HepG2 (cell line): Measurements from ENCODE around the gene NPW. TPM values are rescaled to one million over a fixed set of nuclear protein-coding genes. Genes with fewer than 3 reads are reported as not detected.

Source experiments
- BATF2 ChIP-seq: sonication (generic); formaldehyde crosslinking; IDR thresholded peaks from 2 replicates; pipeline ENCODE4 v1.8.0; 2022; ENCODE audit warnings: mild to moderate bottlenecking, missing genetic modification reagents, moderate library complexity
- GTF2F1 ChIP-seq: fragments of 150-350 bp; IDR thresholded peaks from 2 replicates; pipeline ENCODE4 v1.6.1; 2014; ENCODE audit warnings: low read length
- KDM2A ChIP-seq: sonication (generic); formaldehyde crosslinking; IDR thresholded peaks from 2 replicates; pipeline ENCODE4 v1.4.0; 2020; ENCODE audit warnings: low read depth, missing genetic modification reagents, borderline replicate concordance
- NR3C1 ChIP-seq: sonication (generic); formaldehyde crosslinking; IDR thresholded peaks from 2 replicates; pipeline ENCODE4 v1.4.0; 2020; ENCODE audit warnings: missing genetic modification reagents
- RBAK ChIP-seq: sonication (generic); formaldehyde crosslinking; IDR thresholded peaks from 2 replicates; pipeline ENCODE4 v1.5.1; 2020; ENCODE audit warnings: mild to moderate bottlenecking, missing genetic modification reagents
- RFXANK ChIP-seq: IDR thresholded peaks from 2 replicates; pipeline ENCODE4 v1.6.1; 2016
- SRF ChIP-seq: IDR thresholded peaks from 2 replicates; pipeline ENCODE4 v1.6.1; 2011; ENCODE audit warnings: mild to moderate bottlenecking, low read depth, low read length, moderate library complexity
- TBP ChIP-seq: sonication (generic); formaldehyde crosslinking; IDR thresholded peaks from 2 replicates; pipeline ENCODE4 v1.5.0; 2020; ENCODE audit warnings: missing genetic modification reagents
- ZNF180 ChIP-seq: sonication (generic); formaldehyde crosslinking; IDR thresholded peaks from 2 replicates; pipeline ENCODE4 v1.4.0; 2020; ENCODE audit warnings: low read depth, missing genetic modification reagents, borderline replicate concordance
- ZNF569 ChIP-seq: sonication (generic); formaldehyde crosslinking; IDR thresholded peaks from 2 replicates; pipeline ENCODE4 v1.5.0; 2020; ENCODE audit warnings: mild to moderate bottlenecking, missing genetic modification reagents, moderate library complexity, borderline replicate concordance
- ZNF770 ChIP-seq: sonication (generic); formaldehyde crosslinking; IDR thresholded peaks from 2 replicates; pipeline ENCODE4 v1.5.0; 2020; ENCODE audit warnings: mild to moderate bottlenecking, missing genetic modification reagents
- ZSCAN30 ChIP-seq: sonication (generic); formaldehyde crosslinking; IDR thresholded peaks from 2 replicates; pipeline ENCODE4 v1.5.0; 2020; ENCODE audit warnings: mild to moderate bottlenecking, missing genetic modification reagents
- polyA plus RNA-seq, 8 experiments: library from polyadenylated mRNA; depleted of rRNA in 3 of 8; stranded (reverse) in 7 of 8; unstranded in 1 of 8; fragments of >200 nt; fragmentation: Illumina TruSeq in 4 of 8; extraction: Trizol in 4 of 8; gene quantifications; 2 replicates each; pipeline versions ENCODE4 v1.2.1 to v1.2.3, GENCODE V29; 2011 to 2016; ENCODE audit warnings: low read depth in 4 of 8, missing spikeins in 1 of 8, mixed read lengths in 1 of 8; ENCODE audit not compliant: insufficient read depth in 1 of 8
- total RNA-seq, 5 experiments: library from RNA; depleted of rRNA; stranded (reverse); fragments of >200 nt; fragmentation: Illumina TruSeq; extraction: Trizol; gene quantifications; 2 replicates each; pipeline ENCODE4 v1.2.3, GENCODE V29; 2016; ENCODE audit warnings: low read depth in 1 of 5
- TF ChIP-seq, protein P1 (sequence below): sonication (generic); formaldehyde crosslinking; IDR thresholded peaks from 2 replicates; pipeline ENCODE4 v1.4.0; 2020; ENCODE audit warnings: missing genetic modification reagents
- TF ChIP-seq, protein P2 (sequence below): sonication (generic); formaldehyde crosslinking; IDR thresholded peaks from 2 replicates; pipeline ENCODE4 v1.4.0; 2020; ENCODE audit warnings: mild to moderate bottlenecking, missing genetic modification reagents
- TF ChIP-seq, protein P3 (sequence below): sonication (generic); formaldehyde crosslinking; IDR thresholded peaks from 2 replicates; pipeline ENCODE4 v1.8.1; 2023; ENCODE audit warnings: mild to moderate bottlenecking, inconsistent platforms, moderate library complexity, missing genetic modification reagents, borderline replicate concordance
- TF ChIP-seq, protein P4 (sequence below): sonication (generic); formaldehyde crosslinking; conservative IDR thresholded peaks from 2 replicates; pipeline ENCODE4 v1.4.0; 2020; ENCODE audit warnings: missing genetic modification reagents

NPW gene
- total and polyA plus RNA-seq, 2 of the 13 experiments (the other 11 are each of a cell fraction or from before 2014, with no cell fraction given): 0.24 to 0.97 TPM

- TF ChIP-seq, protein P1, sequence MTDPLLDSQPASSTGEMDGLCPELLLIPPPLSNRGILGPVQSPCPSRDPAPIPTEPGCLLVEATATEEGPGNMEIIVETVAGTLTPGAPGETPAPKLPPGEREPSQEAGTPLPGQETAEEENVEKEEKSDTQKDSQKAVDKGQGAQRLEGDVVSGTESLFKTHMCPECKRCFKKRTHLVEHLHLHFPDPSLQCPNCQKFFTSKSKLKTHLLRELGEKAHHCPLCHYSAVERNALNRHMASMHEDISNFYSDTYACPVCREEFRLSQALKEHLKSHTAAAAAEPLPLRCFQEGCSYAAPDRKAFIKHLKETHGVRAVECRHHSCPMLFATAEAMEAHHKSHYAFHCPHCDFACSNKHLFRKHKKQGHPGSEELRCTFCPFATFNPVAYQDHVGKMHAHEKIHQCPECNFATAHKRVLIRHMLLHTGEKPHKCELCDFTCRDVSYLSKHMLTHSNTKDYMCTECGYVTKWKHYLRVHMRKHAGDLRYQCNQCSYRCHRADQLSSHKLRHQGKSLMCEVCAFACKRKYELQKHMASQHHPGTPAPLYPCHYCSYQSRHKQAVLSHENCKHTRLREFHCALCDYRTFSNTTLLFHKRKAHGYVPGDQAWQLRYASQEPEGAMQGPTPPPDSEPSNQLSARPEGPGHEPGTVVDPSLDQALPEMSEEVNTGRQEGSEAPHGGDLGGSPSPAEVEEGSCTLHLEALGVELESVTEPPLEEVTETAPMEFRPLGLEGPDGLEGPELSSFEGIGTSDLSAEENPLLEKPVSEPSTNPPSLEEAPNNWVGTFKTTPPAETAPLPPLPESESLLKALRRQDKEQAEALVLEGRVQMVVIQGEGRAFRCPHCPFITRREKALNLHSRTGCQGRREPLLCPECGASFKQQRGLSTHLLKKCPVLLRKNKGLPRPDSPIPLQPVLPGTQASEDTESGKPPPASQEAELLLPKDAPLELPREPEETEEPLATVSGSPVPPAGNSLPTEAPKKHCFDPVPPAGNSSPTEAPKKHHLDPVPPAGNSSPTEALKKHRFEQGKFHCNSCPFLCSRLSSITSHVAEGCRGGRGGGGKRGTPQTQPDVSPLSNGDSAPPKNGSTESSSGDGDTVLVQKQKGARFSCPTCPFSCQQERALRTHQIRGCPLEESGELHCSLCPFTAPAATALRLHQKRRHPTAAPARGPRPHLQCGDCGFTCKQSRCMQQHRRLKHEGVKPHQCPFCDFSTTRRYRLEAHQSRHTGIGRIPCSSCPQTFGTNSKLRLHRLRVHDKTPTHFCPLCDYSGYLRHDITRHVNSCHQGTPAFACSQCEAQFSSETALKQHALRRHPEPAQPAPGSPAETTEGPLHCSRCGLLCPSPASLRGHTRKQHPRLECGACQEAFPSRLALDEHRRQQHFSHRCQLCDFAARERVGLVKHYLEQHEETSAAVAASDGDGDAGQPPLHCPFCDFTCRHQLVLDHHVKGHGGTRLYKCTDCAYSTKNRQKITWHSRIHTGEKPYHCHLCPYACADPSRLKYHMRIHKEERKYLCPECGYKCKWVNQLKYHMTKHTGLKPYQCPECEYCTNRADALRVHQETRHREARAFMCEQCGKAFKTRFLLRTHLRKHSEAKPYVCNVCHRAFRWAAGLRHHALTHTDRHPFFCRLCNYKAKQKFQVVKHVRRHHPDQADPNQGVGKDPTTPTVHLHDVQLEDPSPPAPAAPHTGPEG (CRISPR knock-in tag): no peak
- TF ChIP-seq TBP (CRISPR knock-in tag) (no peak), GTF2F1 (no peak), ZNF569 (CRISPR knock-in tag) (no peak), ZSCAN30 (CRISPR knock-in tag) (no peak), RBAK (CRISPR knock-in tag) (no peak), BATF2 (no peak), RFXANK (CRISPR knock-in tag) (no peak), SRF (no peak), ZNF770 (peak; percentile 66; the same call in 1 of the 2 replicates), KDM2A (CRISPR knock-in tag) (0 out of 2 replicates have a peak, but pooled peaks have one; percentile 18), ZNF180 (CRISPR knock-in tag) (no peak), NR3C1 (CRISPR knock-in tag) (no peak)
- TF ChIP-seq, protein P2, sequence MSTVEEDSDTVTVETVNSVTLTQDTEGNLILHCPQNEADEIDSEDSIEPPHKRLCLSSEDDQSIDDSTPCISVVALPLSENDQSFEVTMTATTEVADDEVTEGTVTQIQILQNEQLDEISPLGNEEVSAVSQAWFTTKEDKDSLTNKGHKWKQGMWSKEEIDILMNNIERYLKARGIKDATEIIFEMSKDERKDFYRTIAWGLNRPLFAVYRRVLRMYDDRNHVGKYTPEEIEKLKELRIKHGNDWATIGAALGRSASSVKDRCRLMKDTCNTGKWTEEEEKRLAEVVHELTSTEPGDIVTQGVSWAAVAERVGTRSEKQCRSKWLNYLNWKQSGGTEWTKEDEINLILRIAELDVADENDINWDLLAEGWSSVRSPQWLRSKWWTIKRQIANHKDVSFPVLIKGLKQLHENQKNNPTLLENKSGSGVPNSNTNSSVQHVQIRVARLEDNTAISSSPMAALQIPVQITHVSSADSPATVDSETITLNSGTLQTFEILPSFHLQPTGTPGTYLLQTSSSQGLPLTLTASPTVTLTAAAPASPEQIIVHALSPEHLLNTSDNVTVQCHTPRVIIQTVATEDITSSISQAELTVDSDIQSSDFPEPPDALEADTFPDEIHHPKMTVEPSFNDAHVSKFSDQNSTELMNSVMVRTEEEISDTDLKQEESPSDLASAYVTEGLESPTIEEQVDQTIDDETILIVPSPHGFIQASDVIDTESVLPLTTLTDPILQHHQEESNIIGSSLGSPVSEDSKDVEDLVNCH: no peak
- TF ChIP-seq, protein P3, sequence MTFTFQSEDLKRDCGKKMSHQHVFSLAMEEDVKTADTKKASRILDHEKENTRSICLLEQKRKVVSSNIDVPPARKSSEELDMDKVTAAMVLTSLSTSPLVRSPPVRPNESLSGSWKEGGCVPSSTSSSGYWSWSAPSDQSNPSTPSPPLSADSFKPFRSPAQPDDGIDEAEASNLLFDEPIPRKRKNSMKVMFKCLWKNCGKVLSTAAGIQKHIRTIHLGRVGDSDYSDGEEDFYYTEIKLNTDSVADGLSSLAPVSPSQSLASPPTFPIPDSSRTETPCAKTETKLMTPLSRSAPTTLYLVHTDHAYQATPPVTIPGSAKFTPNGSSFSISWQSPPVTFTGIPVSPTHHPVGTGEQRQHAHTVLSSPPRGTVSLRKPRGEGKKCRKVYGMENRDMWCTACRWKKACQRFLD (CRISPR knock-in tag): no peak
- TF ChIP-seq, protein P4, sequence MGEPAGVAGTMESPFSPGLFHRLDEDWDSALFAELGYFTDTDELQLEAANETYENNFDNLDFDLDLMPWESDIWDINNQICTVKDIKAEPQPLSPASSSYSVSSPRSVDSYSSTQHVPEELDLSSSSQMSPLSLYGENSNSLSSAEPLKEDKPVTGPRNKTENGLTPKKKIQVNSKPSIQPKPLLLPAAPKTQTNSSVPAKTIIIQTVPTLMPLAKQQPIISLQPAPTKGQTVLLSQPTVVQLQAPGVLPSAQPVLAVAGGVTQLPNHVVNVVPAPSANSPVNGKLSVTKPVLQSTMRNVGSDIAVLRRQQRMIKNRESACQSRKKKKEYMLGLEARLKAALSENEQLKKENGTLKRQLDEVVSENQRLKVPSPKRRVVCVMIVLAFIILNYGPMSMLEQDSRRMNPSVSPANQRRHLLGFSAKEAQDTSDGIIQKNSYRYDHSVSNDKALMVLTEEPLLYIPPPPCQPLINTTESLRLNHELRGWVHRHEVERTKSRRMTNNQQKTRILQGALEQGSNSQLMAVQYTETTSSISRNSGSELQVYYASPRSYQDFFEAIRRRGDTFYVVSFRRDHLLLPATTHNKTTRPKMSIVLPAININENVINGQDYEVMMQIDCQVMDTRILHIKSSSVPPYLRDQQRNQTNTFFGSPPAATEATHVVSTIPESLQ (CRISPR knock-in tag): no peak
Observed at GRCh38 chr16:2024032-2024420, 4.4 kb downstream of the NPW start (continued).
